Astrocyte of the spinal cord (primary cell): ENCODE results near the gene CTIF.

Source experiments
- DNase-seq: peaks from one replicate; pipeline ENCODE4 v3.0.0; 2011; ENCODE audit warnings: low read depth, low spot score
- H3K4me3 ChIP-seq: 2 replicates; pipeline ENCODE4 v1.5.1; 2011; ENCODE audit warnings: low read depth, mild to moderate bottlenecking, low read length, moderate library complexity
- CTCF ChIP-seq: IDR thresholded peaks from 2 replicates; pipeline ENCODE4 v1.5.1; 2012; ENCODE audit warnings: low read depth, mild to moderate bottlenecking, low read length, inconsistent platforms
- in situ Hi-C: cut with HindIII; loops from 2 replicates; pipeline ENCODE4 v1.10.0; 2017; ENCODE audit warnings: low sequenced_read_pairs

CTIF gene

GRCh38 chr18:48660346-48661228, 121.8 kb downstream of the CTIF start:
- in situ Hi-C loops: no loop called here
- no peak for TF ChIP-seq CTCF
- no peak for DNase-seq
- no peak overlapping the region for H3K4me3 ChIP-seq

- in situ Hi-C loops: no loop called here
- no peak for DNase-seq
- no peak for TF ChIP-seq CTCF
- no peak overlapping the region for H3K4me3 ChIP-seq
Observed at GRCh38 chr18:48661421-48661820, 122.6 kb downstream of the CTIF start.

GRCh38 chr18:48662011-48662661, 123.3 kb downstream of the CTIF start:
- no peak overlapping the region for H3K4me3 ChIP-seq
- in situ Hi-C loops: no loop called here
- TF ChIP-seq CTCF: no peak
- peak; percentile 62 for DNase-seq

GRCh38 chr18:48663096-48663930, 124.5 kb downstream of the CTIF start:
- TF ChIP-seq CTCF: no peak
- no peak overlapping the region for H3K4me3 ChIP-seq
- DNase-seq: no peak
- in situ Hi-C loops: no loop called here

- DNase-seq: peak; percentile 49
- in situ Hi-C loops: no loop called here
- peak; percentile 93 for TF ChIP-seq CTCF
- no peak overlapping the region for H3K4me3 ChIP-seq
Observed at GRCh38 chr18:48663931-48664847, 125.4 kb downstream of the CTIF start.
